Measurements from ENCODE around the gene FIP1L1. TPM values are rescaled to one million over a fixed set of nuclear protein-coding genes. Genes with fewer than 3 reads are reported as not detected.

The FIP1L1 gene
- total RNA-seq, 1 experiment from 2014 or later, result 68.0 TPM

- peaks cover 0 to 4% (median 3%) of the 10 kb centered on the region in 3 experiments; a peak in 4 of 7 replicates for H3K36me3 Mint-ChIP-seq (ENCODE audit: insufficient read depth in 1 of 3, low read depth in 3 of 3)
- Histone ChIP-seq H2BK12ac (ENCODE audit: insufficient read length, low read depth, low read length) (no peak overlapping the region), H3T11ph (ENCODE audit: low read length) (no peak overlapping the region), H3K27me3 (ENCODE audit: insufficient read depth, low read length) (no peaks in the 10 kb centered on the region; the same call in 1 of the 2 replicates), H2BK5ac (ENCODE audit: insufficient read length, low read length) (no peak overlapping the region), H3K14ac (ENCODE audit: insufficient read depth, low read length) (no peak overlapping the region), H4K91ac (ENCODE audit: insufficient read length, low read depth, low read length) (no peak overlapping the region), H4K8ac (replicated peaks; ENCODE audit: insufficient read length, low read depth, low read length) (no peak overlapping the region), H4K5ac (ENCODE audit: insufficient read length, low read depth, low read length) (no peak overlapping the region), H3K23ac (ENCODE audit: insufficient read length, low read depth, low read length) (no peak overlapping the region), H2AFZ (ENCODE audit: low read length) (no peak overlapping the region), H3K4me1 (ENCODE audit: insufficient read depth, low read length) (no peaks in the 10 kb centered on the region), H2BK120ac (ENCODE audit: low read depth, low read length, poor library complexity, severe bottlenecking) (no peak overlapping the region), H2BK20ac (ENCODE audit: low read depth, low read length, poor library complexity, severe bottlenecking) (no peak overlapping the region), H3K79me1 (ENCODE audit: insufficient read depth, low read depth, low read length, poor library complexity, severe bottlenecking) (no peaks in the 10 kb centered on the region), H3K9ac (ENCODE audit: extremely low read depth, insufficient read length, low read length) (no peak overlapping the region), H3K18ac (ENCODE audit: insufficient read length, low read depth, low read length) (no peak overlapping the region), H3K56ac (ENCODE audit: insufficient read length, low read depth, low read length) (no peak overlapping the region), H4K20me1 (ENCODE audit: control insufficient read depth, insufficient read depth, insufficient read length) (no peaks in the 10 kb centered on the region), H3K4me2 (ENCODE audit: insufficient read depth, insufficient read length, low read length) (no peak overlapping the region), H3K9me3 (ENCODE audit: control insufficient read depth, low read depth, low read length) (no peaks in the 10 kb centered on the region), H3K4ac (ENCODE audit: low read depth, low read length) (no peak overlapping the region), H2BK15ac (ENCODE audit: low read depth, low read length) (no peak overlapping the region), H3K23me2 (ENCODE audit: insufficient read length, low read depth, low read length, poor library complexity, severe bottlenecking) (peaks cover 2% of the 10 kb centered on the region), H3K79me2 (ENCODE audit: insufficient read depth, low read length) (peaks cover 15% of the 10 kb centered on the region; the same call in 1 of the 2 replicates), H2AK5ac (ENCODE audit: insufficient read length, low read length) (no peak overlapping the region), H3K27ac (ENCODE audit: insufficient read length, low read depth, low read length) (no peak overlapping the region)
- TF ChIP-seq CTCF (conservative IDR thresholded peaks at IDR 0.05), result no peak
- peaks cover 15 to 19% of the 10 kb centered on the region in 2 experiments for H3K4me1 Mint-ChIP-seq
- DNase-seq, result no peak
- no peak overlapping the region for H3K27ac Mint-ChIP-seq
- no peaks in the 10 kb centered on the region for H3K9me3 Mint-ChIP-seq
- H3K27me3 Mint-ChIP-seq (ENCODE audit: low read depth), result peaks cover 53% of the 10 kb centered on the region
- H3K4me3 Mint-ChIP-seq, result no peak overlapping the region
- whole genome bisulfite sequencing (ENCODE audit: extremely low coverage, insufficient read length, low lambda C conversion rate), result no CpG with 5 or more reads among the region's 4 CpGs
Measured at GRCh38 chr4:53374777-53375258, 2.6 kb upstream of the FIP1L1 start.

All from H9 (cell line).